GM12891 (cell line): ENCODE results near the gene MCCC1.

ENCODE experiments used
- PAX5 ChIP-seq: IDR thresholded peaks from 2 replicates; pipeline ENCODE4 v1.6.1; 2011; ENCODE audit warnings: low read length, moderate library complexity, mild to moderate bottlenecking; ENCODE audit not compliant: insufficient read depth, severe bottlenecking
- POLR2A ChIP-seq: IDR thresholded peaks from 2 replicates; pipeline ENCODE4 v1.6.1; 2011; ENCODE audit warnings: low read depth, low read length, control low read depth
- POLR2AphosphoS5 ChIP-seq: IDR thresholded peaks from 2 replicates; pipeline ENCODE4 v1.6.1; 2011; ENCODE audit warnings: low read depth, low read length, control low read depth
- POU2F2 ChIP-seq: IDR thresholded peaks from 2 replicates; pipeline ENCODE4 v1.6.1; 2011; ENCODE audit warnings: low read depth, mild to moderate bottlenecking, control low read depth, low read length, moderate library complexity
- SPI1 ChIP-seq: IDR thresholded peaks from 2 replicates; pipeline ENCODE4 v1.6.1; 2011; ENCODE audit warnings: low read depth, low read length, control low read depth
- TAF1 ChIP-seq: IDR thresholded peaks from 2 replicates; pipeline ENCODE4 v1.6.1; 2011; ENCODE audit warnings: low read depth, low read length, control low read depth

DNA sequence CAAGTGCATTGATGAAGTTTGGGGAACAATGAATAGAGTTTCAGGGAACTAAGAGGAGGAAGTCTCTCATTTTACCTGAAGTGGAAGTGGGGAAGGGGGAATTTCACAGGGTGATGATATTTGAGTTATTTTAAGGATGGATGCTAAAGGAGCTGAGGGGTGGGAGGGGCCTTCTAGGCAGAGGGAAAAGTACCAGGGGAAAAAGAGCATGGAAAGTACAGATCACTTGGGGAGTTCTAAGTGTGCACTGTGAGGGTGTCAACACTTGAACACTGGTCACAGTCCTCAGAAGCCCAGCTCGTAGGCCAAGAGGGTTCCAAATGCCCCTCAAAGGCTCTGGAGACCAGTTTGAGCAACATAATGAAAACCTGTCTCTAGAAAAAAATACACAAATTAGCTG is 45.1 kb upstream of the MCCC1 start:
- no peak for TF ChIP-seq TAF1
- TF ChIP-seq POLR2A = no peak
- TF ChIP-seq POLR2AphosphoS5 = no peak
- no peak for TF ChIP-seq POU2F2
- TF ChIP-seq SPI1 = no peak
- TF ChIP-seq PAX5 = no peak
